GM23248 (cell line): ENCODE data around the gene NFIA. TPM values are rescaled to one million over a fixed set of nuclear protein-coding genes. Genes with fewer than 3 reads are reported as not detected.
A peak's percentile ranks its signal among the peaks of the same experiment; 100 is the strongest.

ENCODE experiments used
- DNase-seq: peaks from one replicate; pipeline ENCODE4 v3.0.0-alpha.2; 2015
- H2AFZ ChIP-seq: fragments of 200-600 bp; sonication (generic); 2 replicates; pipeline ENCODE4 v1.6.1; 2016; ENCODE audit warnings: antibody characterized with exemption
- H3F3A ChIP-seq: fragments of 200-600 bp; sonication (generic); 2 replicates; pipeline ENCODE4 v1.6.1; 2016; ENCODE audit warnings: mild to moderate bottlenecking, antibody characterized with exemption, mixed run types; ENCODE audit not compliant: insufficient read depth
- H3K27ac ChIP-seq: fragments of 200-600 bp; sonication (generic); 2 replicates; pipeline ENCODE4 v1.5.1; 2016; ENCODE audit warnings: mild to moderate bottlenecking
- H3K27me3 ChIP-seq: fragments of 200-600 bp; sonication (generic); replicated peaks from 2 replicates; pipeline ENCODE4 v1.6.1; 2016; ENCODE audit warnings: mild to moderate bottlenecking; ENCODE audit not compliant: insufficient read depth
- H3K36me3 ChIP-seq: fragments of 200-600 bp; sonication (generic); 2 replicates; pipeline ENCODE4 v1.6.1; 2016; ENCODE audit warnings: low read depth, mild to moderate bottlenecking
- H3K4me1 ChIP-seq: fragments of 200-600 bp; sonication (generic); 2 replicates; pipeline ENCODE4 v1.6.1; 2016; ENCODE audit warnings: mild to moderate bottlenecking; ENCODE audit not compliant: insufficient read depth
- H3K4me2 ChIP-seq: fragments of 200-600 bp; sonication (generic); one replicate; pipeline ENCODE4 v1.6.1; 2016; ENCODE audit warnings: mild to moderate bottlenecking; ENCODE audit not compliant: unreplicated experiment
- H3K4me3 ChIP-seq: fragments of 200-600 bp; sonication (generic); 2 replicates; pipeline ENCODE4 v1.5.1; 2016; ENCODE audit warnings: mild to moderate bottlenecking
- H3K79me2 ChIP-seq: fragments of 200-600 bp; sonication (generic); 2 replicates; pipeline ENCODE4 v1.6.1; 2016; ENCODE audit warnings: mild to moderate bottlenecking; ENCODE audit not compliant: insufficient read depth
- H3K9ac ChIP-seq: fragments of 200-600 bp; sonication (generic); 2 replicates; pipeline ENCODE4 v1.6.1; 2016; ENCODE audit warnings: mild to moderate bottlenecking
- H3K9me2 ChIP-seq: fragments of 200-600 bp; sonication (generic); 2 replicates; pipeline ENCODE4 v1.6.1; 2016; ENCODE audit warnings: mixed run types, mild to moderate bottlenecking, moderate library complexity; ENCODE audit not compliant: insufficient read depth
- H3K9me3 ChIP-seq: fragments of 200-600 bp; sonication (generic); one replicate; pipeline ENCODE4 v1.6.1; 2017; ENCODE audit warnings: low read depth
- H4K20me1 ChIP-seq: fragments of 200-600 bp; sonication (generic); 2 replicates; pipeline ENCODE4 v1.6.0; 2016; ENCODE audit not compliant: insufficient read depth
- EZH2 ChIP-seq: fragments of 200-600 bp; sonication (generic); IDR thresholded peaks from 2 replicates; pipeline ENCODE4 v1.6.1; 2018; ENCODE audit warnings: antibody characterized with exemption, mild to moderate bottlenecking; ENCODE audit not compliant: insufficient read depth, poor library complexity, severe bottlenecking
- EZH2phosphoT487 ChIP-seq: fragments of 200-600 bp; sonication (generic); IDR thresholded peaks from 2 replicates; pipeline ENCODE4 v1.6.1; 2018; ENCODE audit warnings: antibody characterized with exemption, moderate library complexity, mild to moderate bottlenecking, low read depth; ENCODE audit not compliant: insufficient read depth
- WGBS, 2 experiments: methylation state at CpG; one replicate each; pipeline ENCODE4 v1.1.6; 2015 to 2017; ENCODE audit warnings: low lambda C conversion rate in 2 of 2, low coverage in 1 of 2; ENCODE audit errors: missing lambda C conversion rate in 2 of 2; 5-methylcytosine and 5-hydroxymethylcytosine counted together
- in situ Hi-C: fragments of 300-500 bp; cut with MboI; formaldehyde crosslinking; loops from 2 replicates; pipeline ENCODE4 v1.15.0; 2020
- polyA plus RNA-seq: library from polyadenylated mRNA; unstranded; fragments of >200 nt; fragmentation: Nextera tagmentation; extraction: Ambion mirVana; gene quantifications from 2 replicates; pipeline ENCODE4 v1.2.1, GENCODE V29; 2016
- total RNA-seq: library from RNA; depleted of rRNA; stranded (reverse); fragments of >200 nt; shearing (Covaris generic); gene quantifications from 2 replicates; pipeline ENCODE4 v1.2.3, GENCODE V29; 2014

Gene NFIA
- total and polyA plus RNA-seq, 2 experiments from 2014 or later = 3.4 to 8.8 TPM

DNA sequence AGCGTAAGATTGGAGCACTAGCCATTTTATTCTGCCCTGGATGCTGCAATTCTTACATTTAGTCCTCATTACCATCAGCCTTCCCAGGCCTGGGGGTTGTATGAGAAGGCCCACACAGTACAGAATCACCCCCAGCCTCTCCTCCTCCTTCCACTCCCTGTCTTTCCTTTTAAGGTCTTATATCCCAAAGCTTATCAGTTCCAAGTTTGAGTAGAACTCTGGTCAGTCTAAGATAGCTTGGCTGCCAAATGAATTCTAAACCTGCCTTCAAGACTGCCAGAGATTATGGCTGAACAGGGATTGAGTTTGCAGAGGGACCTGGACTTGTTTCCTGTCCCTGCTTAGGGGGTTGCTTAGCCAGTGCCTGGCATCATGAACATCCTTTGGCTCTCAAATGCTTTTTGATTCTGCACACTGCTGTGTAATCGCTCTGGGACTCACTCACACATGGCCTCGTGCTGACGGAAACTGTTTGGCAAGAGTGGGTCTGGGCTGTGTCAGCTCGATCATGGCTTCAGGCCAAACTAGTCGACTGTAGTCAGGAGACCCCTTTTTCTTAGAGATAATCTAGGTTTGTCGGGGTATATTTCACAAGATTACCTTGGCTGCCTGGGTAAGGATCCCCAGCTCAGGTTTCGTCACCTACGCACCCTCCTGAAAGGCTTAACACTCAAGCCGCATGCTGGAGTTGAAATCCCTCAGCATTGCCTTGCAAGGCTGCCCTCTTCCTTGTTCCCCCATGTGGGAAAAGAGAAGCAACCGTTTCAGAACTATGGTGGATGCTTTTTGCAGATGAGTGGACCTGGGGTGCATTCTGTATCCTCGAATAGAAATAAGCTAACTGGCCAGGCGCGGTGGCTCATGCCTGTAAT is 252.6 kb downstream of the NFIA start:
- DNase-seq = no peak
- 69 to 77% methylated on average over 14 of the region's 14 CpGs for WGBS, 2 experiments
- H3K36me3 ChIP-seq = no peaks in the 10 kb centered on the region

DNA sequence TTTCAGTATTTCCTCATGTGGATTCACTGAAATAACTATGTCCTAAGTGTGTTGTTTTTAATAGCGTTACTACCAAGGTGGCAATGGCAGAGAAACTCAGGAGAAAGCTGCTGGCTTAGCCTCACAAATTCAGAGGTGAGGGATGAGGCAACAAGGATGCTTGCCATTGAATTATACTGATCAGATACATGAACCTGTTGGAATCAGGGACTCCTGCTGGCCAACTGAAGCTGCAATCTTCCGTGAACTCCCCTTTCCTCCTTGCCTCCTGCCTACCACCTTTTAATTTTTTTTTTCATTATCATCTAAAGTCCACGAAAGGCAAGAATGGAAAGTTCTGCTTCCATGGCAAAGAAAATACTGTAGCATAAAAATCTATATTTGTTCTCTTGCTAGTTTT is 254.7 kb downstream of the NFIA start:
- Histone ChIP-seq H3K27me3 (no peaks in the 10 kb centered on the region), H3K4me3 (no peak overlapping the region), H3K4me1 (peaks cover 17% of the 10 kb centered on the region), H3K9me2 (no peaks in the 10 kb centered on the region), H3K79me2 (no peaks in the 10 kb centered on the region), H3K27ac (no peak overlapping the region), H3K36me3 (no peaks in the 10 kb centered on the region), H3K4me2 (no peak overlapping the region), H3F3A (peaks cover 23% of the 10 kb centered on the region), H3K9ac (peak overlapping the region; percentile 74; the same call in 1 of the 2 replicates), H4K20me1 (no peaks in the 10 kb centered on the region), H3K9me3 (no peaks in the 10 kb centered on the region), H2AFZ (no peak overlapping the region)
- in situ Hi-C loops = loop anchor here (10.0 to 25.0 kb wide), 2 partner anchors 275 to 518 kb away; no protein-coding TSS in a partner anchor
- no peak for TF ChIP-seq EZH2phosphoT487
- no peak for TF ChIP-seq EZH2
- peak; percentile 5 for DNase-seq
- whole genome bisulfite sequencing, 2 experiments = 93 to 96% methylated on average over 3 of the region's 3 CpGs

More for the DNA sequence above, 252.6 kb downstream of the NFIA start:
- Histone ChIP-seq H3K9me3 (no peaks in the 10 kb centered on the region), H3K4me1 (peaks cover 17% of the 10 kb centered on the region), H4K20me1 (no peaks in the 10 kb centered on the region), H3K79me2 (no peaks in the 10 kb centered on the region), H3K27me3 (no peaks in the 10 kb centered on the region), H3F3A (peaks cover 23% of the 10 kb centered on the region), H3K27ac (no peak overlapping the region), H3K4me2 (no peak overlapping the region), H3K9me2 (no peaks in the 10 kb centered on the region), H3K9ac (no peak overlapping the region), H3K4me3 (no peak overlapping the region), H2AFZ (no peak overlapping the region)
- in situ Hi-C loops = loop anchor here (10.0 to 25.0 kb wide), 2 partner anchors 273 to 520 kb away; no protein-coding TSS in a partner anchor
- TF ChIP-seq EZH2phosphoT487 (no peak), EZH2 (no peak)

DNA sequence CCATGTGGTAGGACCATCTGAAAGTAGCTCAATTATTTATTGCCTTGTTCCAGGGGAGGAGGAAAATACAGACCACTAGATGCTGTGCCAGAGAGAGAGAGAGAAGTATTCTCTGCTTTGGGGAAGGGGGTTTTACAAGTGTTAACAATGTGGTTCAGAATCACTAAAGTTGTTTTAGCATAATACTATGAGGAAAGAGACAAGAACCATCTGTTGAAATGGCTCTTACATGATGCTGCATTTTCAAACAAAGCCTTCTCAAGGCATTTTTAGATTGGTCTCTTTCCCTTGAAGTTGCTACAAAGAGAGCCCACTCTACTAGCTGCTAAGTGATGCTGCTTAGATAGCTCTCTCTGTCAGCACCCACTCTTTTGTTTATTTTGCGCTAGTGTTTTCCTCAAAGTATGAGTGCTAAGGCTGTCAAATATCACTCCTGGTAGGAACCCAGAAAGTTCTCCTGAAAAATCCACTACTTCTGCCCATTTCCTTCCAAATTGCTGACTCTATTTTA is 255.1 kb downstream of the NFIA start:
- 4 to 15% methylated on average over 1 of the region's 1 CpG for WGBS, 2 experiments
- no peaks in the 10 kb centered on the region for H3K27me3 ChIP-seq
- peak overlapping the region; percentile 74 for H3K9ac ChIP-seq
- in situ Hi-C loops = loop anchor here (10.0 to 25.0 kb wide), 2 partner anchors 275 to 517 kb away; no protein-coding TSS in a partner anchor
- H3K4me3 ChIP-seq = peak overlapping the region; percentile 71
- DNase-seq = peak; percentile 24
- H4K20me1 ChIP-seq = no peaks in the 10 kb centered on the region
- H3K4me1 ChIP-seq = peaks cover 17% of the 10 kb centered on the region
- peaks cover 23% of the 10 kb centered on the region for H3F3A ChIP-seq
- H3K79me2 ChIP-seq = no peaks in the 10 kb centered on the region
- H3K27ac ChIP-seq = peak overlapping the region; percentile 61
- no peaks in the 10 kb centered on the region for H3K36me3 ChIP-seq
- no peaks in the 10 kb centered on the region for H3K9me3 ChIP-seq
- H3K4me2 ChIP-seq = peak overlapping the region; percentile 90
- peak overlapping the region; percentile 91 for H2AFZ ChIP-seq
- TF ChIP-seq EZH2phosphoT487 (no peak), EZH2 (no peak)
- H3K9me2 ChIP-seq = no peaks in the 10 kb centered on the region

DNA sequence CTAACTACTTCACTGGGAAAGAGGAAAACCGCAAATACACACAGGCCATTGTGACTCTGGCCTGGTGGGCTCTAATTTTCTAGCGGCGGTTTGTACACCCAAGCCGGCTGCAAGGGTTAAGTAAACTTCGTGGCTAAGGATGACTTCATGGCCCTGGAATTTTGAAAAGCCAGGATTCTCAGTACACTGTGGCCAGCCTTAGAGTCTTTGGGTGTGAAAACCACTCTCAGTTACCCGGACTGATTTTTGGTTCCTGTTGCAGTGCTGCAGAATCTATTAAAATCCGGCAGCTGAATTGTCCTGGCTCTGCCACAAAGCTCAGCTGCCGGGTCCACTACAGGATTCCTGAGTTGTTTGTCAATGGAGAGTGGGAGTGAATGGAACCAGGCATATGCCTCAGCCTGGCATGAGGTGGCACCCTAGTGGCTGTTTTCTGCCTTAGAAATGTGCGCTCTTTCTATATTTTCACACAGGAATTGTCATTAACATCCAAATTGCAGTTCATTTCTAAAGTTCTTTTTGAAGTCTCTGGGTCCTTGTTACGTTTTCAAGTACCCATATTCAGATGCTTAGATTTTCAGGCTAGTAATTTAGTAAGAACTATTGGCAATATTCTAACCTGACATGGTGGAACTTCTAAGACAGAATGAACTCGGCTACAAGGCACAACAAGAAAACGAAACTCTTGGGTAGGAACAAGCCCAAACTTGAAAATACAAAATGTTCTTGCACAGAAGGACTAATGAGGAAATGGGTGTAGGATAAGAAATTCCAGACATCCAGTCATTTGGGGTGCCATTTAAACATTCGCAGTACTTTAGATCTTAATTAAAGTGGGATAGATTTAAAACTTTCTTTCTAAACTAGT is 255.9 kb downstream of the NFIA start:
- no peak for TF ChIP-seq EZH2
- DNase-seq = peak; percentile 96
- Histone ChIP-seq H3K4me3 (peak overlapping the region; percentile 71), H3F3A (peaks cover 23% of the 10 kb centered on the region), H3K36me3 (no peaks in the 10 kb centered on the region), H4K20me1 (no peaks in the 10 kb centered on the region), H3K4me1 (peaks cover 17% of the 10 kb centered on the region), H2AFZ (peak overlapping the region; percentile 91), H3K79me2 (no peaks in the 10 kb centered on the region), H3K9me2 (no peaks in the 10 kb centered on the region), H3K4me2 (peak overlapping the region; percentile 90), H3K27ac (peak overlapping the region; percentile 61), H3K9ac (peak overlapping the region; percentile 74), H3K27me3 (no peaks in the 10 kb centered on the region), H3K9me3 (no peaks in the 10 kb centered on the region)
- in situ Hi-C loops = loop anchor here (10.0 to 25.0 kb wide), 2 partner anchors 276 to 517 kb away; no protein-coding TSS in a partner anchor
- 2% methylated on average over 13 of the region's 13 CpGs for WGBS, 2 experiments
